H4 (cell line): Measurements from ENCODE around the gene E2F2. TPM values are rescaled to one million over a fixed set of nuclear protein-coding genes. Genes with fewer than 3 reads are reported as not detected.
"Not testable (repeated sequence)": the region's sequence is repeated elsewhere in the genome, so short reads cannot be mapped to it uniquely, and the experiment has no call there.

Experiments used
- DNase-seq: peaks from one replicate; pipeline ENCODE4 v3.0.0-alpha.2; 2015; ENCODE audit warnings: low spot score
- total RNA-seq: library from RNA; depleted of rRNA; stranded (reverse); fragments of >200 nt; shearing (Covaris generic); gene quantifications from 2 replicates; pipeline ENCODE4 v1.2.3, GENCODE V29; 2014

The E2F2 gene
- total RNA-seq, 1 experiment from 2014 or later: 5.2 TPM

DNA sequence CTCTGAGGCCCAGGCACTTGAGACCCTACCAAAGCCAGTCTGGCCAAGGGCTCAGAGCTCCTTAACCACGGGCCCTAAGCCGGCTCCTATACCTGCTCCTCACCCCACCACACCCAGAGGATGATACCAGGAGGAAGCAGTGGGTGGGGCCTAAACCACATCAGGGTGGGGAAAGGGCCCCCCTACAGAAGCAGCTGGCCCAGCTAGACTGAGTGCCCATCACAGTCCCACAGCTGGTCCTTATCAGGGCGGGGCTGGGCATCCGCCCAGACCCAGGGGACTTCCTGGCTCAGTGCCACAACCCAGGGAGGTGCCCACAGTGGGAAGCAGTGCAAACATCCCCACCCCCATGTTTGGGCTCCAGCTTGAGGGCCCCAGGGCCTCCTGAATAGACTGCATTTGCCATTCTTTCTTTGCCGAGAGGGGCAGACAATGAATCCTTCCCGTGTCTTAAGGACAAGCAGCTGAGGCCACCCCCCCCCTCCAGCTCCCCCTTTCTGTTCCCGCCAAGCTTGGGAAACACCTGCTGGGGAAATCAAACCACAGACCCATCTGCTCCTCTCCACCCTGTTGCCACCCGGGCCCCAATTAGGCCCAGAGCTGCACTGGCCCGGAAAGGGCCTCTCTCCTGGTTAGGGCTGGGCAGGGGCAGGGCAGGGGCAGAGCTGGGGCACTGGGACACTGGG, 6.2 kb downstream of the E2F2 start:
- no peak for DNase-seq

DNA sequence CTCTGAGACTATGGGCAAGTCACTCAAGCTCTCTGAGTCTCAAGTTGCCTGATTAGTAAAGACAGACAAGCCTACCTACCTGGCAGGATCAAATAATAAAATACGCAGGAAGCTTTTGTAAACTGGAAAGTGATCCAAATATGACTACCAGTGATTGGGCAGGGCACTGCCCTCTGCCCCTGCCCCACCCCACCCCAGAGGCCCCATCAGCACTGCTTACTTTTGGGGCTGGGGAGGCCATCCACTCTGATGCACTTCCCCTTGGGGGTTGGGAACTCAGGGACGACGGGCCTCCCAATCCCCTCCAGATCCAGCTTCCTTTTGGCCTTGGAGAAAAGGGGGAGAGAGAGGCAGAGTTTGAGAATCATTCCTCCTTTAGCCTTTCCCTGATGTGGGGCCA, 6.9 kb downstream of the E2F2 start:
- no peak for DNase-seq

DNA sequence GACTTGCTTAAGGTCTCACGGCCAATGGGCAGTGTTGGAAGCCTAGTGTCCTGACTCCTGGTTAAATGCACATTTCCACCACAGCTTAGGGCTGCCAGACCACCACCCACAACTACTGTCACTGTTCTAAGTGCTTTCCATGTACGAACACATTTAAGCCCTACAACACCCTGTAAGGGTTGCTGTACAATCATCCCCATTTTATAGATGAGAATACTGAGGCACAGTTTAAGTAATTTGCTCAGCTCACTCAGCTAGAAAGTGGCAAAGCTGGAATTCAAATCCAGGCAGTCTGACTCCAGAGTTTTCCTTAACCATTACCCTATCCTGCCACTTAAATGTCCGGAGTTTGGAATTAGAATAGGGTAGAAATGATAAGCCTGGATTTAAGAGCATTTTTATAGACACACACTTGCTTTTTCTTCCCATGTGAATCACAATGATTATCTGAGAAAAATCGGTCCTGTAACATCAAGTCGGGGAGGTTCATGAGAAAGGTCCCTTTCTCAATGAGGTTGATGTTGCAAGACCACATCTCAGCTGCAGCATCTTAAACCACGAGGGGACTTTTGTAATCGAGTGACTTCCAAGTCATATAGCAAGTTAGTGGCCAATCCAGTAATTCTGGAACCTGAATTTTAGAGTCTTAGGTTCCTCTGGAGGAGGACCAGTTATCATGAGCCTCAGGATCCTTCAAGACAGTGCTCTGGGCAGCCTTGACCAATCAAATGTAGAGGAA, 8.6 kb downstream of the E2F2 start:
- DNase-seq: no peak

DNA sequence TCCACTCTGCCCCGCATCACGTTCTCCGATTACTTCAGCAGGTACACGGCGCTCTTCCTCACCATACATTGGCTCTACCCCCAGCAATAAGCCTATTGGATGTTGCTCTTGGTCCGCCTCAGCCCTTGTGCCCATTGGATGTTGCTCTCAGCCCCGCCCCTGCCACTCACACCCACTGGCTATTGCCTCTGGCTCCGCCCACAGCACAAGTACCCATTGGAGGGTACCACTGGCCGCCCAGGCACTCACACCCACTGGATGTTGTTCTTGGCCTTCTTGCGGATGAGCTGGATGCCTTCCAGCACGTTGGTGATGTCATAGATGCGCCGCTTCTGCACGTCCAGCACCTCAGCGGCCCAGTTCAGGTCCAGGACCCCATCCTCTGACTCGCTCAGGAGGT, 9.4 kb downstream of the E2F2 start:
- no peak for DNase-seq

- no peak for DNase-seq
These were observed 13.5 kb downstream of the E2F2 start for GRCh38 chr1:23517581-23517980.

DNA sequence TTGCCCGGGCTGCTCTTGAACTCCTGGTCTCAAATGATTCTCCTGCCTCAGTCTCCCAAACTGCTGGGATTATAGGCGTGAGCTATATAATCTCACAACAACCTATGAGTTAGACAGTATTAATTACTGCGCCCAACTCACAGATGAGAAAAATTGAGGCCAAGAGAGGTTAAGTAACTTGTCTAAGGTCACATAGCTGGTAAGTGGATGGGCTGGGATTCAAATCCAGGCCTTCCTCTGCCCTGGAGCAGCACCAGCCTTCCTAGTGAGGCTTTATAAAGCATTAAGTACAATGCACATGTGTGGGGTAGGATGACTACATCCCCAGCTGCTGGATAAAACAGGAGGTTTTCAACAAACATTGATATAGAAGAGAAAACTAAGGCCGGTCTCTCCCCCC, 15.1 kb downstream of the E2F2 start:
- DNase-seq: no peak

GRCh38 chr1:23514111-23514679, 16.8 kb downstream of the E2F2 start:
- DNase-seq: no peak

GRCh38 chr1:23509896-23510295, 21.1 kb downstream of the E2F2 start:
- no peak for DNase-seq

DNA sequence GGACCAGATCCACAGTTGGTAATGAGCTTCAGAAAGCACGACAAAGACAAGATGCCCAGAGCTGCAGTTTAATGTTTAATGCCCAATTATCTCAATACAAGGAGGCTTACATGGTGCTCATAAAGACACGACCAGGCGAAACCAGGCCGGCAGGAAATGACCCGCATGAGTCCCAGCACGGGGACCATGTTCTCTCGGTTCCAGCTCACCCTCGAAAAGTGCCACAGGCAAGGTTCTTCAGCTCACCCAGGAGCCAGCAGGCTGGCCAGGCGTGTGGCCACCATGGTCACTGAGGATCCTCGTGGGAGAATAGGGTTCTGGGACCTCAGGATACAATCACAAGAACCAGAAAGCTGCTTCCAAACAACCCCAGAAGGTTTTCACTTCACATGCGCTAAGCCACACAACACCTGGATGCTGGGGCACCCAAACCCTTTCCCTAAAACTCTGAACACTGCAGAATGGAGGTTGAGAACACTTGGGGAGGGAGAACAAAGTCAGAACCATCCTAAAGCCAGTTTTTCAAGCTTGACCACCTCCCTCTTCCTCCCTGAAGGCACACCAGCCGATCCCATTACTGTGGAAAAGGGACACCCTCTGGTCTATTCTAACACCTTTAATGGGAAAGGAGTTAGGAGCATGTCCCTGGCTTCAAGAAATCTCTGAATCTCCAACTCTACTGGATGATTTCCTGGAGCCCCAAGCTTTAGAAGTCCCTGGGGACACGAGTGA, 24.5 kb downstream of the E2F2 start:
- DNase-seq: no peak

- no peak for DNase-seq
These were observed 25.2 kb downstream of the E2F2 start for GRCh38 chr1:23505851-23506250.

DNA sequence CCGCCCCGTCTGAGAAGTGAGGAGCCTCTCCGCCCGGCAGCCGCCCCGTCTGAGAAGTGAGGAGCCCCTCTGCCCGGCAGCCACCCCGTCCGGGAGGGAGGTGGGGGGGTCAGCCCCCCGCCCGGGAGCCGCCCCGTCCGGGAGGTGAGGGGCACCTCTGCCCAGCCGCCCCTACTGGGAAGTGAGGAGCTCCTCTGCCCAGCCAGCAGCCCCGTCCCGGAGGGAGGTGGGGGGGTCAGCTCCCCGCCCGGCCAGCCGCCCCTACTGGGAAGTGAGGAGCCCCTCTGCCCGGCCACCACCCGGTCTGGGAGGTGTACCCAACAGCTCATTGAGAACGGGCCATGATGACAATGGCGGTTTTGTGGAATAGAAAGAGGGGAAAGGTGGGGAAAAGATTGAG, 26.9 kb downstream of the E2F2 start:
- DNase-seq: not testable (repeated sequence)

GRCh38 chr1:23502951-23503350, 28.1 kb downstream of the E2F2 start:
- DNase-seq: no peak

GRCh38 chr1:23500466-23500865, 30.6 kb downstream of the E2F2 start:
- DNase-seq: no peak

GRCh38 chr1:23497777-23498439, 33.1 kb downstream of the E2F2 start:
- no peak for DNase-seq

DNA sequence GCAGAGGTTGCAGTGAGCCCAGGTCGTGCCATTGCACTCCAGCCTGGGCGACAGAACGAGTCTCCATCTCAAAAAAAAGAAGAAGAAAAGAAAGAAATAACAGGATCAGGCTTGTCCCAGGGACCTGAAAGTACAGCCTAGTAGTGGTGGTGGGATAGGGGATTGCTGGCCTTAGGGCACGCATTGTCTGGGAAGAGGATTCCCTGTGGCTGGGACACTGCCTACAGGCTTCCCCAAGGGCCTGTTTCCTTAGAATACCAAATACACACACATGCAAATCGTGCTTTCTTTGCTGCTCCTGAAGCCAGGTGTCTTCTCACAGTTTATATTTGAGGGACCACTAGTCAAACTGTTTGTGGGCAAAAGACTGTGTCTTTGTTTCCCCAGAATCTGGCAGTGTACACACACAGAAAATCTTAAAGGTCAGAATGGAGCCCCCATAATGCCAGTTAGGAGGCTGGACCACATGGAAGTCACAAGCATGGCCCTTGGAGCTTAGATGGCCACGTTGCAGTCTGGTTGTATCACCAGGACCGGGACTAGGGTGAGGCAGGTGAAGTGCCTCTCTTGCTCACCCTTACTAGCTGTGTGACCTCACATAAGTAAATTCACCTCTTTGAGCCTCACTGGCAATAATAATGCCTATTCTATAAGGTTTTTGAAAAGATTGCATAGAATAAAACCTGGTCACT, 34.4 kb downstream of the E2F2 start:
- no peak for DNase-seq

DNA sequence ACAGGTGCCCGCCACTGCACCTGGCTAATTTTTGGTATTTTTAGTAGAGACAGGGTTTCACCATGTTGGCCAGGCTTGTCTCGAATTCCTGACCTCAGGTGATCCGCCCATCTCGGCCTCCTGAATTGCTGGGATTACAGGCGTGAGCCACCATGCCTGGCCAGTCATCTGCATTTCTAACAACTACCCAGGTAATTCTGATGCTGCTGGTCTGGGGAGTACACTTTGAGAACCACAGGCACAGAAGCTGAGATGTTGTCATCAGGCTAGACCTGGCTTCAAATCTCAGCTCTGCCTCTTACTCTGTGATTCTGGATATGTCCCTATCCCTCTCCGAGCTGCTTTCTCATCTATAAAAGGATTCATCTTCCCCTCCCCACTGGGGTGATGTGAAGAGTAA, 36.2 kb downstream of the E2F2 start:
- DNase-seq: not testable (repeated sequence)

DNA sequence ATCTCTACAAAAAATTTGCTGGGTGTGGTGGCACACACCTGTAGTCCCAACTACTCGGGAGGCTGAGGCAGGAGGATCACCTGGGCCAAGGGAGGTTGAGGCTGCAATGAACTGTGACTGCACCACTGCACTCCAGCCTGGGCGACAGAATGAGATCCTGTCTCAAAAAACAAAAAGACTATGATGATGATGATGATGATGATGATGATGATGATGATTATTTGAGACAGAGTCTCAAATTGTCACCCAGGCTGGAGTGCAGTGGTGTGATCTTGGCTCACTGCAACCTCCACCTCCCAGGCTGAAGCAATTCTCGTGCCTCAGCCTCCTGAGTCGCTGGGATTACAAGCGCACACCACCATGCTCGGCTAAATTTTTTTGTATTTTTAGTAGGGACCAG, 38.3 kb downstream of the E2F2 start:
- not testable (repeated sequence) for DNase-seq

- DNase-seq: no peak
These were observed 38.8 kb downstream of the E2F2 start for GRCh38 chr1:23492132-23492720.

DNA sequence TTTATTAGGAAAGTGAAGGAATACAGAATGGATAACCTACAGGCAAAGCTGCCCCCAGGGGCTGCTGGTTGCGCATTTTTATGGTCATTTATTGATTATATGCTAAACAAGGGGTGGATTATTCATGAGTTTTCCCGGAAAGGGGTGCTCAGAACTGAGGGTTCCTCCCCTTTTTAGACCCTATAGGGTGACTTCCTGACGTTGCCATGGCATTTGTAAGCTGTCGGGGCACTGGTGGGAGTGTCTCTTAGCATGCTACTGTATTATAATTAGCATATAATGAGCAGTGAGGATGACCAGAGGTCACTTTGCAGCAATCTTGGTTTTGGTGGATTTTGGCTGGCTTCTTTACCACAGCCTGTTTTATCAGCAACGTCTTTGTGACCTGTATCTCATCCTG, 41.2 kb downstream of the E2F2 start:
- DNase-seq: no peak

DNA sequence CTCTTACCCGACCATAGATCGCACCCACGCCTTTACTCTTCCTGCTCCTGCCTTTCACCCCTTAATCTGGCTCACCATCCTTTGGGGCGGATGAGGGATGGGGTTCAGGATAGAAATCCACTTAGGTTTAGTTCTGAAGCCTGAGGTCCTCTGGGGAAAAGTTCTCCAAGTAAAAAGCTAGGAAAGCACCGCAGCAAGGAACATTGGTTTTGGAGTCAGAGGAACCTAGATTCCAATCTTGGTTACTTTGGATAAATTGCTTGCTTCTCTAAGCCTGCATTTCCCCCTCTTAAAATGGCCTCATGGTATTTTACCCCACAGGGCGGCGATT, 46.1 kb downstream of the E2F2 start:
- DNase-seq: no peak
